GM19324 (cell line): Measurements from ENCODE around the gene KDM5B.

Experiments
- ATAC-seq: cut with Tn5 transposase; IDR thresholded peaks from one replicate; pipeline ENCODE4 v1.9.1; 2021; ENCODE audit warnings: mild to moderate bottlenecking, moderate library complexity; ENCODE audit not compliant: unreplicated experiment, low FRiP score

The KDM5B gene

GRCh38 chr1:202689493-202690342, 118.5 kb downstream of the KDM5B start:
- no peak for ATAC-seq

DNA sequence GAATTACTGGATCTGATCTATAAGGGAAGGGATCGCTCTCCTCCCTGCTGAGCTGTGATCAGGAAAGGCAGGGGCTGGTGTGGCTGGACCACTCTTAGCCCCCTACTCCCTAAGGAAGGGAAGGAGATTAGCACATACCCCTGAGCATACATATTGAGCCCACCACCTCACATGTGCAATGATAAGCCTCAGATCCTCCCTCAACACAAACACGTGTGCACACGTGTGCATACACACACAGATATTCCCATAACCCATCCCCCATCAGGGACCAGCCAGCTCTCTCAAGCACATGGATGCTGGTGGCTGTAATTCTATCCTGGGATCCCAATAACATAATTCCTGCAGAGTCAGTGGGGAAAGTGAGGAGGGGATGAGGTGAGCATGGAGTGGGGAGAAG, 119.1 kb downstream of the KDM5B start:
- ATAC-seq = no peak

DNA sequence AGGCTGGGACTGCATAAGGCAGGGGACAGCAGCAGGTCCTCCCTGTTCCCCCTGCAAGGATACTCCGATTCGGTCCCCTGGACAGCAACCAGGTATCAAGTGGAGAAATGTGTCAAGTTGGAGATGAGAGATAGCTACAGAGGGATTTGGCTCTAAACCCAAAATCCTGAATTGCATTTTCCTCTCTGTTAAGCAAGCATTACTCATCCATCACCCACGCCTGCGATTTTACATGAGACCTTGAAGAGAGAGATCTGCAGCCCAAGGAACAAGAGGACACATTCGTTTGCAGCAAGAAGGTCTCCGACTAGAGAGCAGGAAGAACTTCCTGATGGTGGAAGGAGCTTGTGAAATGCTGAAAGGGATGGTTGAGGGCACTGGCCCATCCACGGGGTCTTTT, 119.8 kb downstream of the KDM5B start:
- no peak for ATAC-seq

- no peak for ATAC-seq
These were observed 120.4 kb downstream of the KDM5B start for GRCh38 chr1:202687798-202688197.

GRCh38 chr1:202687370-202687769, 120.9 kb downstream of the KDM5B start:
- ATAC-seq = no peak

- no peak for ATAC-seq
These were observed 122.6 kb downstream of the KDM5B start for GRCh38 chr1:202685641-202686040.

DNA sequence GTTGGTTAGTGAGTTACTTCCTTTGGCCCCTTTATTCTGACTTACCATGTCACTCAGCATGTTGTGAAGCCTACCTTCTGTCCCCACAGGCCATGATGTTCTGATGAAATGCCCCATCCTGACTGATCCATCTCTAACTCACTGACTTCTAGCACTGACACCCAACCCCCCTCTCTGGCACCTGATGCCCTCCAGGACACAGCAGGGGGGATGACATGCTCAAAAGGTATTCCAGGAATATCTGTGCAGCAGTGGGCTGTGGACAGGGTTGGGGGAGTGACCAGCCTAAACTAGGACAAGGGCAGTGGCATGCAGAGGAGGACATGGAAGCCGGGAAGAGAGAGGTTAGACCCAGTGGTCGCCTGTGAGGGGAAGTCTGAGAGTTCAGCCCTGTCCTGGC, 123.5 kb downstream of the KDM5B start:
- ATAC-seq = no peak

GRCh38 chr1:202683029-202683428, 125.2 kb downstream of the KDM5B start:
- no peak for ATAC-seq

- no peak for ATAC-seq
These were observed 125.7 kb downstream of the KDM5B start for GRCh38 chr1:202682477-202682876.

DNA sequence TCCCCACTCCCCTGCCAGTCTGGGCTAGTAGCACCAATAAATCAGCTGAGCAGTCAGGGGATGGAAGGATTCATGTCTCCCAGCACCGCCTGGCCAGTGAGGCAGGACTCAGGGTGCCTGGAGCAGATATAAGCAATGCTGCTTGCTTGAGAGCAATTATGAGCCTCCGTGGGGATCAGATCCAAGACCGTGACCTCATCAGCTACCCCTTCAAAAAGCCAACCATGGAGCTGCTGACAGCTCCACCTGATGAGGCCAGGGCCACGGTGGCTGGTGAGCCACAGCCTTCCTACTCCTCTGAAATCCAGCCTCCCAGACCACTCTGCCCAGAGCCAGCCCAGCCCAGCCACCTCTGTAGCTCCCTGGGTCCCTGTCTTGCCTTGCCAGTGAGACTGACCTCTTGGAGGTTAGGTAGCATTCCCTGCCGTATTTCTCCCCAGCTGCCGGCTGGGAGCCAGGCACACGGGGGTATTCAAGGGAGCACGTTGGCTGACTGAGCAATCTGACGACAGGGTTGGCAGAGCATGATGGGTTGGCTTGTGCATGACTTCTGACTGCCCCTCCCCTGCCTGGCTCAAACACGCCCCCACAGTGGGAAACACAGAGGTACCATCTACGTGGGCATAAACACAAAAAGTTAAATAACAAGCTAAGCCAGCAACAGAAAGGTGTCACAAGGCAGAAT, 126.3 kb downstream of the KDM5B start:
- ATAC-seq = no peak

GRCh38 chr1:202680586-202681352, 127.5 kb downstream of the KDM5B start:
- no peak for ATAC-seq

GRCh38 chr1:202679406-202680177, 128.6 kb downstream of the KDM5B start:
- no peak for ATAC-seq

GRCh38 chr1:202677433-202677832, 130.8 kb downstream of the KDM5B start:
- ATAC-seq = no peak
